DMS79 (cell line): ENCODE results near the gene CFAP97D2.

Source experiments
- DNase-seq: peaks from one replicate; lab custom pipeline; 2025; lab: John Stamatoyannopoulos, UW

CFAP97D2 gene

DNA sequence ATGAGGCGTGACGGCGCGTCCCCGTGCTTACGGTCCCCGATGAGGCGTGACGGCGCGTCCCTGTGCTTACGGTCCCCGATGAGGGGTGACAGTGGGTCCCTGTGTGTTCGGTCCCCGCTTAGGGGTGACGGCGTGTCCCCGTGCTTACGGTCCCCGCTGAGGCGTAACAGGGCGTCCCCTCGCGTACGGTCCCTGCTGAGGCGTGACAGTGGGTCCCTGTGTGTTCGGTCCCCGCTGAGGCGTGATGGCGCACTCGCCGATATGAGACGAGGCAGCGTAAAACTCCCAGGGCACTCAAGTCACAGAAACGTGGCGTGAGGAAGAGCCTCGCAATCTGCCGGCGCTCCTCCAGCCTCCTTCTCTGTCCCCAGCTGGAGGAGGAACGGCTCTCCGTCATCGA is 20.9 kb downstream of the CFAP97D2 start:
- no peak for DNase-seq

DNA sequence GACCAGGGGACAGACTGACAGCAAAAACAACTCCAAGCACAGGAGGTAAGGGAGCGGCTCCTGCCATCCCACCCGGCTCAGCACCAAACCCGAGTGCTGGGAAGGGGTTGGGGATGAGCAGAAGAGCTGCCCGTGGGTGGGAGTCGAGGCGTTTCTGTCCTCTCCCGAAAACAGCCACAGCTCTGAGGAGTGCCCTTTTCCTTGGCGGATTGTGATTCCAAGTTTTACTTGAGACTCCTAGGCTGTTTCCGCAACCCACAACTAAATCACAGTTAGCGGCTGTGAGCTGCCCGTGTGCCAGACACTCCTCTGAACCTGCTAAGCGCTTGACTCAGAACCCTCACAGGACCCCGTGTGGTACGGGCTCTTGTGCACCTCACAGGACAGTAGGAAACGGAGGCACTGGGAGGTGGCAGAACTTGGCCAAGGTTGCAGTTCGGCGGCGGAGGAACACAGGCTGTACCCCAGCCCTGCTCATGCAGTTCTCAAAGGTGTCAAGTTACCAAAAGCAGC is 21.4 kb downstream of the CFAP97D2 start:
- DNase-seq = no peak

- no peak for DNase-seq
Observed at GRCh38 chr13:114202581-114202980, 23.5 kb downstream of the CFAP97D2 start.

DNA sequence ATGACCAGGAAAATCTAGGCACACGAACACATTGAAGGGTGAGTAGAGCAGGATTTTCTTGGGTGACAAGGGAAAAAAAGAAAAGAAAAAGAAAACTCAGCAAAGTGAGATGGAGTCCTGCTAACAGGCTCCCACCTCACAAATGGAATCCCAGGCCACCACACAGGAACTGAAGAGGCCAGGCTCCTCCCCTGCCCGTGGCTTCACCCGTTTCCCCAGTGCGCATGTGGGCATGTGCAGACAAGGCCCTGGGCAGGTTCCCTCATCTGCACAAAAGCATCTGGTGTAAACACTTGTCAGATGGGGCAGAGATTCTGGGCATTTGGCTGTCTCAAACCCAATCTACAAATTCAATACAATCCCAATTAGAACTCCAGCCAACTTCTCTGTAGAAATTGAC is 24.5 kb downstream of the CFAP97D2 start:
- no peak for DNase-seq

DNA sequence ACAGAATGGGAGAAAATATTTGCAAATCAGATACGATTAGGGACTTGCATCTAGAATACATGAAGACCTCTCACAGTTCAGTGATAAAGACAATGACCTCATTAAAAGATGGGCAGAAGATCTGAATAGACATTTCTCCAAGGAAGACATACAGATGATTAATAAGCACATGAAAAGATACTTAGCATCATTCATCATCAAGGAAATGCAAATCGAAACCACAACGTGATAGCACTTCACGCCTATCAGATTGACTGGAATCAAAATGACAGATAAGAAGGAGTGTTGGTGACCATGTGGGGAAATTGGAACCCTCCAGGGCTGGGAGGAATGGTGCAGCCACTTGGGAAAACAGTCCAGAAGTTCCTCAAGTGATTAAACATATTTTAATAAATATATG is 25.8 kb downstream of the CFAP97D2 start:
- DNase-seq = no peak

DNA sequence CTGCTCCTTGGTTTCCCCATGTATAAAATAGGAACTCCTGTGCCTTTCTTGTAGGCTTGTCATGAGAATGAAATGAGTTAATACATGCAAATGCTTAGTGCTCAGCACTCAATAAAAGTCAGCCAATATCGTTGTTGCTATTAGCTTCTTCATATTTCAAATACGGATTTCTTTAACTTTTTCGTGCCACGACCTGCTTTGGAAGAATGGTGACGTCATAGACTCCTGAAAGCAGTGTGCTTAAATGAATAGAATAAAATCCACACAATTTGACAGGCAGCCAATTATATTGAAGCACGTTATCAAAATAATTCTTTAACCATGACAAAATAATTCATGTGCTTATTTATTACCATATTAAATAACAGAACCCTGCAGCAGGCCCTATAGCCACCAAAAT is 29.1 kb downstream of the CFAP97D2 start:
- no peak for DNase-seq

- DNase-seq = peak; percentile 80
Observed at GRCh38 chr13:114211446-114212157, 32.5 kb downstream of the CFAP97D2 start.

DNA sequence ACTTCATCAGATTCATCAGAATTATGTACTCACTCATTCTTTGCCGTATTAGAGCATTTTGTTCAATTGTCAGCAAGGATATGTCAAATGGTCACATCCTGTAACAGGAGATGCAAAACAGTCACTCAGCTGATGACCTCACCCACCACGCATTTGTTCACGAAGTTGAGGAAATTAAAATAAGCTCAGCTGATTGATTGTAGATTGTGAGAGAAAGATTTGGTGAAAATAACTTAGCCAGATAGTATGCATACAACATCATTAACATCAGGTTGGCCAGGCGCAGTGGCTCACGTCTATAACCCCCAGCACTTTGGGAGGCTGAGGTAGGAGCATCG is 33.1 kb downstream of the CFAP97D2 start:
- no peak for DNase-seq

- DNase-seq = no peak
Observed at GRCh38 chr13:114213980-114214379, 34.9 kb downstream of the CFAP97D2 start.

GRCh38 chr13:114219392-114219791 is 40.3 kb downstream of the CFAP97D2 start:
- DNase-seq = no peak

DNA sequence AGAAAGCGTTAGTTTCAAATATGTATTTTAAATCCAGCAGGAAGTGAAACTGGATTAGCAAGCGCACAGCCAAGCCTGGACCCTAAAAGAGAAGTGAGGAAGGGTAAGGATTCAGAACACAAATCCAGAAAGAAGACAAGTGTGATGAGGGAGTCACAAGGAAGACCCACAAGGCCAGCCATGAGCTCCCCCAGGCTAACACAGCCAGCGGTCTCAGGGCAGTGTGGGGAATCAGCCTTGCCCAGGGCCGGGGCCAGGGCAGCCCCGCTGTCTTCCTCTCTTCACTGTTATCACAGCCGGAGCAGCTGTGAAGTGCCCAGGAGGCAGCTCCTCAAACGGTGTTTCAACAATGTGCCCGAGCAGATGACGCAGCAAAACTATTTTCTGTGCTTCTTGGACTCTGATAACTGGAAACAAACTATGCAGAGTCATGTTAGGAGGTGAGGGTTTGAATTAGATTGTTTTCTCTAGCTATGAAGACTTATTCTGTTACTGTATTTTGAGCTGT is 43.5 kb downstream of the CFAP97D2 start:
- DNase-seq = no peak

DNA sequence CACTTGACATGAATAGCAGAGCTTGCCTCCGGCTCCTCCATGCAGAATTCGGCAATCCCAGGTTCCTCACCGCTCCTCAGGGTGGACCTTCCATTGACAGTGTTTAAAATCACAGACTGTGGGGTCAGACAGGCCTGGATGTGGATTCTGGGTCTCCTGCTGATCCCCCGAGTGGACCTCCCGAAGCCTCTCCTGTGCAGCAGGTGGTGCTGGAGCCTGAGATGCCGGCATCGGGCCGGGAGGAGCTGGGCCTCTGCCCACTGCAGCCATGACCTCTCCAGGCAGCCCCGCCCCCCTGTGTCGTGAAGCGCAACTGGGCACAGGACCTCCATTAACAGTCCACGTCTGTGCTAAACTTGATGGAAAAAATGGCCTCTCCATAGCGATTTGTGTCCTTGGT is 45.1 kb downstream of the CFAP97D2 start:
- DNase-seq = no peak

DNA sequence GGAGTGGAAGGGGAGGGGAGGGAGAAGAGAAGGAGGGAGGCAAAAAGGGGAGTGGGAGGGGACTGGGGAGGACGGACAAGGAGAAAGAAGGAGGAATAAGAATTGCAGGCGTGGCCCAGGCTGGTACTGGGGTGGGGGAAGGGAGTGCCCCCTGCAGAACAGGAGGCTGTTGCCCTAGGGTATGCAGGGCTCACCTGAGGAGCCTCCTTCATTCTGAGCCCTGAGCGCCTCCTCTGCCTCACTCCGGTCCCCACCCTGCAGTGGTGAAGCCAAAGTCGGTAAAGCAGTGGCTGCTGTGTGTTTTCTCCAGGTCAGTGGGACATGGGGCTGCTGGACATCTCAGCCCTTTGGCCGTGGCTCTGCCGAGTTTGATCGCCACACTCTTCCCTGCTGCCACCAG is 46.6 kb downstream of the CFAP97D2 start:
- DNase-seq = no peak

DNA sequence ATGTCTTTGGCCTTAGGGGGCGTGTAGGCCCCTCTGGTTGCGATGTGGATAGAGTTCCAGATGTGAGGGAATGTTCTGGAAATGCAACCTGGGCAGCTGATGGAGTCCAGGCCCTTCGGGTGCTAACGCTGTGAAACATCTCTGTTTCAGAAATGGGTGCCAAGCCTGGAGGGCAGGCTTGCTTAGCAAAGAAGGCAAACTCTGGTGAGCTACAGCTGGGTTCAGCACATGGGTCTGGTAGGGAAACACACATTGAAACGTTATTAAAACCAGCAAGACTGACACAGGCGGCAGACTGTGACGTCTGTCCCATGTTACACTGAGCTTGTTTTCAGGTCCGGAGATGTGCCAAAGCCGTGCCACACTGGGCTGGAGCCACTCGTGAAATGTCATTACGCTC is 47.0 kb downstream of the CFAP97D2 start:
- no peak for DNase-seq

- DNase-seq = peak; percentile 89
Observed at GRCh38 chr13:114226699-114227323, 47.8 kb downstream of the CFAP97D2 start.

DNA sequence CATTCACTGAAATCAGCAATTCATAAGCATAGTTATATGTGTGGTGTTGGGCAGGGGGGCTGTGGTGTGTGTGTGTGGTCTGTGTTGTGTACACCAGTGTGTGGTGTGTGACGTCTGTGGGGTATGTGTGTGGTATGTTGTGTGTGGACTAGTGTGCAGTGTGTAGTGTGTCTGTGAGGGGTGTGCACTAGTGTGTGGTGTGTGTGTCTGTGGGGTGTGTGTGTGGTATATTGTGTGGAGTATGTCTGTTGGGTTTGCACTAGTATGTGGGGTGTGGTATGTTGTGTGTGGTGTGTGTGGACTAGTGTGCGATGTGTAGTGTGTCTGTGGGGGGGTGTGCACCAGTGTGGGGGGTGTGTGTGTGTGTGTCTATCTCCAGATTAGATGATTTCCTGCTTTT is 48.5 kb downstream of the CFAP97D2 start:
- no peak for DNase-seq

DNA sequence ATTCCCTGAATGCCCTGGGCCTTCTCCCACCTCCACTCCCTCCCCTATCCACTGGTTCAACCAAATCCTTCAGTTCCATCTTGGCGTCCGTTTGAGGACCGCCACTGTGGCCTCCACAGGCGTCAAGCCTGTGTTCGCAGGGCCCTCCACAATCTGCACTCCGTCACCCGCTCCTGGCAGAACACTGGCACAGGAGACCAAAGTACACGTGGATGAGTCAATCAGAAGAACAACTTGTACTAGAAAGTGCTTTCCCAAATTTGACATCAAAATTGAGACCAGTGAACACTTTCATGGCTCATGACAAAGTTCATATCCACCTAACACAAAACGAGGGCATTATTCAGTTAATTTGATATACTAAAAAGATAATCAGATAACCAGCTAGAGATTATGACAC is 49.1 kb downstream of the CFAP97D2 start:
- no peak for DNase-seq

DNA sequence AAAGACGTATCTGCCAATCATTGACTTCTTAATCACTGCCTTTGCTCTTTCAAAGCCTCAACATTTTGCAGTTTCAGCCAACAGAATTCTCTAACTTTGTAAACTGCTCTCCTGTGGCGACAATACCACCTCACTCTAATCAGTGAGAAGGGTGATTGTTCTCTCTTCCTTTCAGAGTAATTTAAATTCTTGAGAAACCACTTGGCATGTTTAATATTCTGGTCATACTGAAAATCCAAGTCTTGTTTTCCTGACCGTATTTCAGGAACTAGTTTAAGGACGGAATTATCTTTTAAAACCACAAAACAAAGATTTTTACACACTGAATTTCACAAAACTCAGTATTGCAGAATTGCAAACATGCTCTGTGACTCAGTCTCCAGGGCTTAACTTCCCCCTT is 50.4 kb downstream of the CFAP97D2 start:
- no peak for DNase-seq

GRCh38 chr13:114230117-114230516 is 51.1 kb downstream of the CFAP97D2 start:
- no peak for DNase-seq

DNA sequence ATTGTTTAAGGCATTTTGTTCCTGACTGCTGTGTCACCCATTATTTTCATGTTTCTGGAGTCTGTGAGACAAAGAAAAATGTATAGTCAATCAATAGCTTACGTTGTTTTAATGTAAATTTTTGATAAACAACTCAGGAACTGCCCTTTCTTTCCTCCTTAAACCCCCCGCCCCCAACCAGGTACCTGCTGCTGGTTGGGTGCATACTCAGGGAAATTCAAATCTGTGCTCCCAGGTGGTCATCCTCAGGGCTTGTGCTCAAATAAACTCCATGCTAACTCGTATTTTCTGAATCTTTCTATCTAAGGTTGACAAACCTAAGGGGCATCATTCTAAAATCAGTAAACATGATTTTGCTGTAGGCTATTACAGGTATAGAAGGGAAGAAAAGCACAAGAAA is 51.5 kb downstream of the CFAP97D2 start:
- DNase-seq = no peak

DNA sequence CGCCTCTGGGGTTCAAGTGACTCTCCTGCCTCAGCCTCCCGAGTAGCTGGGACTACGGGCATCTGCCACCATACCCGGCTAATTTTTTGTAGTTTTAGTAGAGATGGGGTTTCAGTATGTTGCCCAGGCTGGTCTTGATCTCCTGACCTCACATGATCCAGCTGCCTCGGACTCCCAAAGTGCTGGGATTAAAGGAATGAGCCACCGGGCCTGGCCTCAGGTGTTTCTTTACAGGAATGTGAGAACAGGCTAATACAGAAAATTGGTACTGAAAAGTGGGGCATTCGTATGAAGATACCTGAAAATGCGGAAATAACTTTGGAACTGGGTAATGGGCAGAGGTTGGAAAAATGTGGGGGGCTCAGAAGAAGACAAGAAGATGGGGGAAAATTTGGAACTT is 52.8 kb downstream of the CFAP97D2 start:
- no peak for DNase-seq

DNA sequence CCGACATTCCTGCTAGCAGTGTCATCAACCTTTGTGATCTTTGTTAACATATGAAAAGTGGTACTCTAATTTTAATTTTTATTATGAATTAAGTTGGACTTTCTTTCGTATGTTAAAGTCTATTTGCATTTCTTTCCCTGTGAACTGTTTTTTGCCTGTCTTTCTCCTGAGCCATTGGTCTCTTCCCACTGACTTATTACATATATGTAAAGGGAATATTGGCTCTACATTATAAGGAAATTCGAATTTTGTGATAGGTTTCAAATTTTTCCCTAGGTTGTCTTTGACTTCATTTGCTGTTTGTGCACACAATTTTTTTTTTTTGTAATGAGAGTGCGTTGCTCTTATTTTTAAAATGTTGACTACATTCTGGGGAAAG is 55.2 kb downstream of the CFAP97D2 start:
- DNase-seq = no peak

GRCh38 chr13:114234645-114235421 is 55.8 kb downstream of the CFAP97D2 start, which contains the start of gene CDC16:
CDC16 (plus strand) TSS chr13:114234897; CDS start chr13:114235085, 188 bp downstream.
- peak; percentile 95 for DNase-seq
